Measurements from ENCODE around the gene RNF181. TPM values are rescaled to one million over a fixed set of nuclear protein-coding genes. Genes with fewer than 3 reads are reported as not detected.
A peak's percentile ranks its signal among the peaks of the same experiment; 100 is the strongest.

RNF181 gene
- total RNA-seq, 1 experiment from 2014 or later, result 167 TPM

GRCh38 chr2:85561280-85562212 lies 34.0 kb upstream of the RNF181 start, which contains the start of gene GGCX:
GGCX (minus strand) TSS chr2:85561493; CDS start chr2:85561428, 65 bp downstream.
- peak within 1 kb of the TSS; percentile 76 for H3K4me3 ChIP-seq
- peaks cover 17% of the 10 kb centered on the region for H3K36me3 ChIP-seq
- DNase-seq, result peak; percentile 94
- no peaks in the 10 kb centered on the region for H3K9me3 ChIP-seq
- no peaks in the 10 kb centered on the region for H3K27me3 ChIP-seq

GRCh38 chr2:85564144-85564563 lies 31.4 kb upstream of the RNF181 start:
- no peak for DNase-seq
- peaks cover under 1% of the 10 kb centered on the region for H3K36me3 ChIP-seq
- no peaks in the 10 kb centered on the region for H3K27me3 ChIP-seq
- no peak overlapping the region for H3K4me3 ChIP-seq
- H3K9me3 ChIP-seq, result no peaks in the 10 kb centered on the region

- no peaks in the 10 kb centered on the region for H3K9me3 ChIP-seq
- no peak for DNase-seq
- no peaks in the 10 kb centered on the region for H3K36me3 ChIP-seq
- no peak overlapping the region for H3K4me3 ChIP-seq
- peaks cover 2% of the 10 kb centered on the region; the same call in 1 of the 2 replicates for H3K27me3 ChIP-seq
These were observed 29.3 kb upstream of the RNF181 start for GRCh38 chr2:85566265-85566664.

- no peak for DNase-seq
- Histone ChIP-seq H3K36me3 (no peaks in the 10 kb centered on the region), H3K27me3 (no peaks in the 10 kb centered on the region), H3K4me3 (no peak overlapping the region), H3K9me3 (no peaks in the 10 kb centered on the region)
These were observed 19.8 kb upstream of the RNF181 start for GRCh38 chr2:85575739-85576138.

DNA sequence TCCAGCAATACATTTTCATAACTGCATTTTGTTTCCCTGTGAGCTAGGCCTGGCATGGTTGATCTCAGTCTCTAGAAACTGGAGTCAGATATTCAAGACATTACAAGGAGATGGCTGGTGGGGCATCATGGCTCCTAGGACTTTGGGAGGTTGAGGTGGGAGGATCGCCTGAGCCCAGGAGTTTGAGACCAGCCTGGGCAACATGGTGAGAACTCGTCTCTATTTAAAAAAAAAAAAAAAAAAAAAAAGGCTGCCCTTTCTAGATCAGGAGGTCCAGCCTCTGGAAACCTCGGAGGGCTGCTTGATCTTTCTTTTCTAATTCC lies 18.5 kb upstream of the RNF181 start:
- H3K4me3 ChIP-seq, result no peak overlapping the region
- no peak for DNase-seq
- no peaks in the 10 kb centered on the region for H3K9me3 ChIP-seq
- H3K27me3 ChIP-seq, result no peaks in the 10 kb centered on the region
- no peaks in the 10 kb centered on the region for H3K36me3 ChIP-seq

GRCh38 chr2:85577386-85578242 lies 17.9 kb upstream of the RNF181 start, which contains the start of gene VAMP8:
VAMP8 (plus strand) TSS chr2:85577586; CDS start chr2:85577647, 61 bp downstream.
- Histone ChIP-seq H3K36me3 (no peaks in the 10 kb centered on the region), H3K4me3 (no peak within 1 kb of the TSS), H3K27me3 (no peaks in the 10 kb centered on the region), H3K9me3 (no peaks in the 10 kb centered on the region)
- no peak for DNase-seq

DNA sequence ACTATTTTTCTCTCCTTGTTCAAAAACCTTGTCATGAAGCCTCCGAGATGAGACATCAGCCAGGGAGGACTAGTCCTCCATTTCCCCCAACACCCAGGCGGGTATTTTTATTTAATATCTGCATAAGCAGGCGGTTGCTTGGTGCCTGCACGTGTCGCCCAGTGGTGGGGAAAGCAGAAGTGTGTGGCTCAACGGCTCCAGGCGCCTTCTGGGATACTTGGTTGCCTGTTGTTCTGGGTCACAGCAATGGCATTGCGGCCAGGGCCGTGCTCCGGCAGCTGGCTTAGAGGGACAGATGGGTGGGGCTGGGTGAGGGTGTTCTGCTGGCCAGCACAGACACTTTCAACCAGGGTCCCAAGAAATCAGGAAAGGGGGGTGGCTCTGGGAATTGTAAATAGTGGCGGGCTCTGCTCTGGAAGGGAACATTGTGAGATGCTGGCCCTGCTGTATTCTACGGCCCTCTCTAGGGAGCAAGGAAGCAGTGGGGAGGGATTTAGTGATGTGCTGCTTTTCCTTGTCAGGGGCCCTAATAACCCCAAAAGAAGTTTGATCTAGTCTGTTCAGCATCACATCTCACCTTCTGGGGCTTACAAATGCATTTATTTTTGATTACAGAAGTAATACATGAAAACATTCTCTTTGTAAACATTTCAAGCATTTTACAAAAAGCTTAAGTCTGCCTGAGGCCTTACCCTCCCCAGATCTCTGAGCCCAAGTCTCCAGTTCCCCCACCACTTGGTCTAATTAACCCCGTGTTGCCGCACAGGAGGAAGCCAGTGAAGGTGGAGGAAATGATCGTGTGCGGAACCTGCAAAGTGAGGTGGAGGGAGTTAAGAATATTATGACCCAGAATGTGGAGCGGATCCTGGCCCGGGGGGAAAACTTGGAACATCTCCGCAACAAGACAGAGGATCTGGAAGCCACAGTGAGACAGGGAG lies 17.0 kb upstream of the RNF181 start:
- no peak overlapping the region for H3K4me3 ChIP-seq
- DNase-seq, result no peak
- H3K9me3 ChIP-seq, result no peaks in the 10 kb centered on the region
- H3K36me3 ChIP-seq, result no peaks in the 10 kb centered on the region
- no peaks in the 10 kb centered on the region for H3K27me3 ChIP-seq

GRCh38 chr2:85579266-85579935 lies 16.1 kb upstream of the RNF181 start:
- Histone ChIP-seq H3K36me3 (no peaks in the 10 kb centered on the region), H3K4me3 (no peak overlapping the region), H3K9me3 (no peaks in the 10 kb centered on the region), H3K27me3 (no peaks in the 10 kb centered on the region)
- DNase-seq, result no peak

- DNase-seq, result no peak
- Histone ChIP-seq H3K36me3 (no peaks in the 10 kb centered on the region), H3K27me3 (no peaks in the 10 kb centered on the region), H3K9me3 (no peaks in the 10 kb centered on the region), H3K4me3 (no peak overlapping the region)
These were observed 15.3 kb upstream of the RNF181 start for GRCh38 chr2:85580206-85580605.

DNA sequence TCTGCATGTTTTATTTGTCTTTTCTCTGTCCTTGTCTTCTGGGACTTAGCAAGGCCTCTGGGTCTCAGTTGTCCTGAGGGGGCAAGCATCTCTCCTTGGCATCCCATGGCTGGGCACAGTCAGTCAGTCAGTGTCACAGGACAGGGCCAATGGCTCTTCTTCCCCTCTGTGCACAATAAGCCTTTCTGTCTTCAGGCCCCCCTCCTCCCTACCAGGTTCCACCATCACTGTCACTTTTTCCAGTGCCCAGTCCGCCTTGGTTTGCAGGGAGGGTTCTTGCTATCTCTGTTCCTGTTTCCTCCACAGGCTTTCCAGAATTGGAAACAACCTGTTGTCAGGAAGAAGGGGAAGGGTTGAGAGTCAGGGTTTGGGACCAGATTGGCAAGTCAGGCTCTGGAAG lies 13.1 kb upstream of the RNF181 start:
- H3K9me3 ChIP-seq, result no peaks in the 10 kb centered on the region
- H3K4me3 ChIP-seq, result no peak overlapping the region
- no peaks in the 10 kb centered on the region for H3K36me3 ChIP-seq
- H3K27me3 ChIP-seq, result no peaks in the 10 kb centered on the region
- DNase-seq, result no peak

DNA sequence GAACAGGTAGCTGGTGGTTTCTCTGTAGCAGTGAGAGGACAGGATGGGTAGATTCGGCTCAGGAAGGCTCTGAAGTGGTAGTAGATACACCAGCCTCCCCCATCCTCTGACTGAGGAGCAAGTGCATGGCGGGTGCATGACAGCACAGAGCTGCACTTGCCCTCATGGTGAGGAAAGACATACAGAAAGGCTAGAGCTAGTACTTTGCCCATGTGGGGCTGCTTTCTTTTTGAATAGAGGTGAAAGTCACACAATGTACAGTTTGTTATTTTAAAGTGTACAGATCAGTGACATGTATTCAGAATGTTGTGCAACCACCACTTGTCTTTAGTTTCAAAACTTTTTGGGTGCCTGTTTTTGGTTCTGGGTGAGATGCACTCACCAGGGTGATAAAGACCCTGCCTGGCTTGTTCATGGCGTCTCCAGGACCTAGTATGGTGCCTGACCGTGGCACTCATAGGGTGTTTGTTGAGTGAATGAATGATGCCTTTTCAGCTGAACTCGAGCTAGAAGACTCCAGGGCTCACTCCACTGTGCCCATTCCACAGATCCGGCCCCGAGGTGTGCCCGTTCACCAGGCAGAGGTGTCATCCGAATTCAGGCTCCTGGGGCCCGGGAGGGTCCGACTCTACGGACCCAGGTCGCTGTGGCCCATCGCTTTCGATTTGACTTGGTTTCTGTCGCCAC lies 11.7 kb upstream of the RNF181 start:
- no peak for DNase-seq
- H3K27me3 ChIP-seq, result no peaks in the 10 kb centered on the region
- no peaks in the 10 kb centered on the region for H3K9me3 ChIP-seq
- peak overlapping the region; percentile 52 for H3K4me3 ChIP-seq
- H3K36me3 ChIP-seq, result no peaks in the 10 kb centered on the region

DNA sequence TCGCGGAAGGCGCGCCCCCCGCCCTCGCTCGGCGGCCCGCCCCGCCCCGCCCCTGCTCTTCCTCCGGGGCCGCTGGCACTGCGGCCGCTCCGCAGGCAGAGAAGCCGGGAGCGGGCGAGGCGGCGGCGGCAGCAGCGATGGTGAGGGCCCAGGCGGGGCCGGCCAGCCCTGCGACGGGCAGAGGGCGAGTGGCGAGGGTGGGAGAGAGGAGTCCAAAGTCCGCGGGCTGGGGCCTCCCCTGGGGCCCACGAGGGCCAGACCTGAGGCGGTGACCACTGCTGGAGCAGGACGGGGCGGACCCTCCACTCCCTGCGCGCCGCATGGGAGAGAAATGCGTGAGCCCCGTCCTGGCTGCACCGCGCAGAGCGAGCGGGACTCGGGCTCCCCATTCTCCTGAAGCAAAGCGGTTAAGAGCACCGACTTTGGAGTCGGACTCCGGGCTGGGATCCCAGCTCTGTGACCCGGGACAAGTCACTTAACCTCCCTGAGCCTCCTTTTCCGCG lies 11.1 kb upstream of the RNF181 start, which contains the start of gene VAMP5:
VAMP5 (plus strand) TSS at position 78 of the 503 bp plus-strand sequence; CDS start at position 138, 60 bp downstream.
- Histone ChIP-seq H3K36me3 (no peaks in the 10 kb centered on the region), H3K27me3 (no peaks in the 10 kb centered on the region), H3K9me3 (no peaks in the 10 kb centered on the region), H3K4me3 (peak within 1 kb of the TSS; percentile 52)
- peak; percentile 35 for DNase-seq

GRCh38 chr2:85584857-85585780 lies 10.4 kb upstream of the RNF181 start:
- H3K36me3 ChIP-seq, result no peaks in the 10 kb centered on the region
- H3K27me3 ChIP-seq, result no peaks in the 10 kb centered on the region
- H3K4me3 ChIP-seq, result peak overlapping the region; percentile 52
- H3K9me3 ChIP-seq, result no peaks in the 10 kb centered on the region
- DNase-seq, result peak; percentile 76

DNA sequence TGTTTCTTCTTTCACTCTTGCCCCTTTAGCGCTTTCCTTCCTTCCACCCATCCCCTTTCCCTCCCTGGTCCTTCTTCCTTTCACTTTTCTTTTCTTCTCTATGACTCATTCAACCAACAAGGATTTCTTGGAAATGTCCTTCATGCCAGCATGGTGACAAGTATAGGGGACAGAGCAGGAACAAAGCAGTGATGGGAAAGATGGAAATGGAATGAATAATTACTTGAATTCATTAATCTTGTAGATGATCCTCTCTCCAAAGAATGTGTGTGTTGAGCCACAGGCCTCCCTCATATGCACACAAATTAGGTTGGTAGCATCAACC lies 9.8 kb upstream of the RNF181 start:
- no peaks in the 10 kb centered on the region for H3K36me3 ChIP-seq
- no peaks in the 10 kb centered on the region for H3K9me3 ChIP-seq
- H3K27me3 ChIP-seq, result no peaks in the 10 kb centered on the region
- DNase-seq, result no peak
- H3K4me3 ChIP-seq, result no peak overlapping the region

All from MG63 (cell line).